GM12865 (cell line): ENCODE measurements around the gene KIF26A.
A peak's percentile ranks its signal among the peaks of the same experiment; 100 is the strongest.

ENCODE experiments used
- DNase-seq: peaks from one replicate; pipeline ENCODE4 v3.0.0; 2010; ENCODE audit warnings: low read depth
- H3K4me3 ChIP-seq: 2 replicates; pipeline ENCODE4 v1.5.1; 2011; ENCODE audit warnings: mild to moderate bottlenecking, low read depth, low read length, control low read depth
- CTCF ChIP-seq: IDR thresholded peaks from 2 replicates; pipeline ENCODE4 v1.5.1; 2011; ENCODE audit warnings: low read length, control low read depth, low read depth, inconsistent platforms; ENCODE audit not compliant: insufficient read depth; ENCODE audit errors: missing control alignments

The KIF26A gene

GRCh38 chr14:104130974-104131651 lies 7.3 kb upstream of the KIF26A start:
- peak; percentile 38 for TF ChIP-seq CTCF
- DNase-seq, result peak; percentile 40
- H3K4me3 ChIP-seq, result no peak overlapping the region

GRCh38 chr14:104131968-104132732 lies 6.2 kb upstream of the KIF26A start:
- no peak overlapping the region for H3K4me3 ChIP-seq
- DNase-seq, result no peak
- TF ChIP-seq CTCF, result no peak

GRCh38 chr14:104132981-104133380 lies 5.4 kb upstream of the KIF26A start:
- no peak for DNase-seq
- no peak overlapping the region for H3K4me3 ChIP-seq
- TF ChIP-seq CTCF, result no peak

GRCh38 chr14:104133496-104133895 lies 4.9 kb upstream of the KIF26A start:
- no peak for DNase-seq
- no peak overlapping the region for H3K4me3 ChIP-seq

GRCh38 chr14:104134061-104134965 lies 4.1 kb upstream of the KIF26A start:
- TF ChIP-seq CTCF, result no peak
- no peak for DNase-seq
- H3K4me3 ChIP-seq, result no peak overlapping the region

More at GRCh38 chr14:104133496-104133895, 4.9 kb upstream of the KIF26A start:
- no peak for TF ChIP-seq CTCF

- no peak overlapping the region for H3K4me3 ChIP-seq
- peak; percentile 18 for DNase-seq
- TF ChIP-seq CTCF, result no peak
Measured at GRCh38 chr14:104135121-104135903, 3.1 kb upstream of the KIF26A start.
